HUES64 (cell line): ENCODE measurements around the gene AP1G2.

Experiments used
- H3K27ac ChIP-seq: 2 replicates; pipeline ENCODE4 v1.7.0; 2013; ENCODE audit warnings: low read depth, low read length, inconsistent platforms
- H3K27me3 ChIP-seq: 2 replicates; pipeline ENCODE4 v1.6.1; 2013; ENCODE audit warnings: mild to moderate bottlenecking, low read length; ENCODE audit not compliant: insufficient read depth
- H3K36me3 ChIP-seq: 2 replicates; pipeline ENCODE4 v1.6.1; 2013; ENCODE audit warnings: mild to moderate bottlenecking, low read length; ENCODE audit not compliant: insufficient read depth
- H3K4me1 ChIP-seq: 2 replicates; pipeline ENCODE4 v1.6.1; 2013; ENCODE audit warnings: mild to moderate bottlenecking, low read length, moderate library complexity; ENCODE audit not compliant: insufficient read depth
- H3K4me3 ChIP-seq: 2 replicates; pipeline ENCODE4 v1.5.1; 2013; ENCODE audit warnings: mild to moderate bottlenecking, low read length, moderate library complexity
- H3K9ac ChIP-seq: 2 replicates; pipeline ENCODE4 v1.6.1; 2013; ENCODE audit warnings: mild to moderate bottlenecking, low read depth, low read length
- H3K9me3 ChIP-seq: 2 replicates; pipeline ENCODE4 v1.6.1; 2013; ENCODE audit warnings: low read depth, low read length; ENCODE audit not compliant: insufficient read depth
- WGBS: fragments of 150-250, 120-280 bp; methylation state at CpG from one replicate; pipeline ENCODE4 v1.1.7; 2013; ENCODE audit warnings: missing lambda C conversion rate; 5-methylcytosine and 5-hydroxymethylcytosine counted together

Gene AP1G2

DNA sequence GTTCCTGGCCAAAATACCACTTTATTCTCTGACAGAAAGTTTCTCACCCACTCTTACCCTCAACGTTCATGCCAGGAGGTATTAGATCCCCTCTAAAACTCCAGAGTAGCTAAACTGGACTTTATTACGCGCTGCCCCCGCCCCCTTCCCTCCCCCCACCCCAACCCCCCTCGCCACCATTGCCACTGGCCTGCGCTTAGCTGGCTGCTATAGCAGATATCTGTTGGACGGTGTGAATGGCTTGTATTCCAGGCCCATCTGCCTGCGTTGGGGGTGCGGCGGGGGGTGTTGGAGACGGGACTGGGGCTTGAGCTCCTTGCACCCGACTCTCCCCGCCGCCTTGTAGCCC, 12.1 kb downstream of the AP1G2 start:
- no peak overlapping the region; the same call in 1 of the 2 replicates for H3K27ac ChIP-seq
- H3K27me3 ChIP-seq = no peaks in the 10 kb centered on the region
- peaks cover 13% of the 10 kb centered on the region for H3K4me1 ChIP-seq
- peaks cover 26% of the 10 kb centered on the region for H3K36me3 ChIP-seq
- H3K4me3 ChIP-seq = peak overlapping the region; percentile 88
- H3K9me3 ChIP-seq = no peaks in the 10 kb centered on the region
- 5% methylated on average over 10 of the region's 14 CpGs for WGBS
- H3K9ac ChIP-seq = peak overlapping the region; percentile 92; the same call in 1 of the 2 replicates

DNA sequence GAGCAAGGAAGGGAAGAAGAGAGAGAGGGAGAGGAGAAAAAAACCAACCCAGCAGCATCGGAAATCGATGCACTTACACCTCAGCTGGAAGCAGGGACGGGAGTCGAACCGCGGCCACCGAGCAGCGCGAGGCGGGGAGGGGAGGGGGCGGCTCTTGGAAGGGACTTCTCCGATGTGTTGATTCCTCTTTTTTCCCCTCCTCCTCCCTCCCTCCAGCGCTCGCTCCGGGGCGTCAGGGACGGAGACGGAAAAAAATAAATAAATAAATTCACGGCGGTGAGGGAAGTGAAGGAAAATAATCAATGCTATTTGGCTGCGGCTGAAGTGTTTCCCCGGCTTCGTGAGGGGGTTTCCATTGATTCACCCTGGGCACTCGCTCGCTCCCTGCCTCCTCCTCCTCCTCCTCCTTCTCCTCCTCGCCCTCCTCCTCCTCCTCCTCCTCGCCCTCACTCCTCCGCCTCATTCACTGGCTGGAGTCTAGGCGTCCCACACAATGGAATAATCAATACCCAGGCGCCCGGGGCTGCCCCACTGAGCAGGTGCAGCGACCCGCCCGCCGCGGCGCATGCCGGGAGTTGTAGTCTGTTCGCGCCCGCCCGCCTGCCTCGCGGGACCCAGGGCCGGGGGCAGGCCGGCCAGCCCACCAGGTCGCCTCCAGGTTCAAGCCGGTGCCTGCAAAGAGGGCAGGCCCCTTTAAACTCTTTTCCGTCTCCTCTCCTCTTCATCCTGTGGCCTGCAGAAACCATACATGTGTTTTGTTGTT, 16.1 kb downstream of the AP1G2 start, which contains the start of gene ZFHX2:
Gene ZFHX2 (minus strand): TSS at position 500 of the 763 bp plus-strand sequence. CDS start 16,440 bp downstream, outside the sequence.
- peak within 1 kb of the TSS; percentile 75 for H3K9ac ChIP-seq
- H3K9me3 ChIP-seq = no peaks in the 10 kb centered on the region
- H3K36me3 ChIP-seq = no peaks in the 10 kb centered on the region
- peaks cover 47% of the 10 kb centered on the region for H3K4me1 ChIP-seq
- under 1% methylated on average over 44 of the region's 49 CpGs for WGBS
- peak within 1 kb of the TSS; percentile 72 for H3K4me3 ChIP-seq
- peak within 1 kb of the TSS; percentile 87 for H3K27ac ChIP-seq
- H3K27me3 ChIP-seq = no peaks in the 10 kb centered on the region

DNA sequence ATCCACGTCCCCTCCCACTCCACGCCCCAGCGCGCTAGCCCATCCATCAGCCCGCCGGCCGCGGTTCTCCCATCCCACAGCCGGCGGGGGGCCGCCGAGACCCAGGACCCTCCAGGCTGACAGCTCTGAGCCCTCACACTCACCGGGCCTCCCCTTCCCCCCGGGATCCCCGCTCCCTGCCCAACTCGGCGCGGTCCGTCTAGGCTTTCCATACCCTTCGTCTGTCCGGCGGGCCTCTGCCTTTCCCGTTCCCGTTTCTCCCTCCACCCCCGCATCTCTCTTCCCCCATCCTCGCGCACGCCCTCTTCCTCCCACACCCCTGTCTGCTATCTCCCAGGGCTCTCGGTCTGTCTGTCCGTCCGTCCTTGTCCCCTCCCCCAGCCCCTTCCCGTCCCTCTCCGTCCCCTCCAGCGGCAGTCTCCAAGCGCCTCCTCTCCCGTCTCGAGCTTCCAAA, 16.8 kb downstream of the AP1G2 start:
- Histone ChIP-seq H3K27ac (peak overlapping the region; percentile 87), H3K9ac (peak overlapping the region; percentile 75), H3K9me3 (no peaks in the 10 kb centered on the region), H3K4me1 (peaks cover 53% of the 10 kb centered on the region), H3K4me3 (peak overlapping the region; percentile 72), H3K36me3 (no peaks in the 10 kb centered on the region), H3K27me3 (no peaks in the 10 kb centered on the region)
- WGBS = under 1% methylated on average over 32 of the region's 37 CpGs

DNA sequence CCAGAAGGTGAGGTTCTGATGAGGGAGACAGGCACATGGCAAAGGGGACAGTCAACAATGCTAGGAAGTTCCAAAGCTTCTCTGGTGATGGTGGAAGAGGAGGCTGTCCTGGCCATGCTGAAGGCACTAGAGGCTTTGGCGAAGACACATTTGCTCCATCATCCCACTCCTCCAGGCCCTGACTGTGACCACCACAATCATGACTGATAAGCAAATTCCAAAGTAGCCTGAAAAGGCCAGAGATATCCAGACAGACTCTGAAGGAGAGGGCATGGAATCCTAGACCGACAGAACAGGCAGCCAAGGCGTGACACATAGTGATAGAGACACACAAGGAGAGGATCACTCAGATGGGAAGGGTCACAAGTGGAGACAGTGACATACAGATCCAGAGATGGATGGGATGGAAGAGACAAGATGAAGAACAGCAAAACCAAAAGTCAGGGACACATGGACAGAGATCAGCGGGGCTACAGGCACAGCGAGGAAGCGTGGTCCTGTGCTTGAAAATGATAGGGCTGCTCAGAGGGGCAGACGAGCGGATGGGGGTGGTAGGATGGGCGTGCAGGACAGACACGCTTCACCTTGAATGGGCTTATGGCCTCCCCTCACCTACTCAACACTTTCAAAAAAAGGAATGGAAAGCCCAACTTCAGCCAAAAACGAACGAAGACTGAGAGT, 17.3 kb downstream of the AP1G2 start:
- Histone ChIP-seq H3K27me3 (no peaks in the 10 kb centered on the region), H3K4me1 (peaks cover 57% of the 10 kb centered on the region), H3K9me3 (no peaks in the 10 kb centered on the region), H3K9ac (peak overlapping the region; percentile 75), H3K27ac (peak overlapping the region; percentile 87; the same call in 1 of the 2 replicates), H3K4me3 (peak overlapping the region; percentile 72), H3K36me3 (no peaks in the 10 kb centered on the region)
- 10% methylated on average over 12 of the region's 12 CpGs for WGBS

DNA sequence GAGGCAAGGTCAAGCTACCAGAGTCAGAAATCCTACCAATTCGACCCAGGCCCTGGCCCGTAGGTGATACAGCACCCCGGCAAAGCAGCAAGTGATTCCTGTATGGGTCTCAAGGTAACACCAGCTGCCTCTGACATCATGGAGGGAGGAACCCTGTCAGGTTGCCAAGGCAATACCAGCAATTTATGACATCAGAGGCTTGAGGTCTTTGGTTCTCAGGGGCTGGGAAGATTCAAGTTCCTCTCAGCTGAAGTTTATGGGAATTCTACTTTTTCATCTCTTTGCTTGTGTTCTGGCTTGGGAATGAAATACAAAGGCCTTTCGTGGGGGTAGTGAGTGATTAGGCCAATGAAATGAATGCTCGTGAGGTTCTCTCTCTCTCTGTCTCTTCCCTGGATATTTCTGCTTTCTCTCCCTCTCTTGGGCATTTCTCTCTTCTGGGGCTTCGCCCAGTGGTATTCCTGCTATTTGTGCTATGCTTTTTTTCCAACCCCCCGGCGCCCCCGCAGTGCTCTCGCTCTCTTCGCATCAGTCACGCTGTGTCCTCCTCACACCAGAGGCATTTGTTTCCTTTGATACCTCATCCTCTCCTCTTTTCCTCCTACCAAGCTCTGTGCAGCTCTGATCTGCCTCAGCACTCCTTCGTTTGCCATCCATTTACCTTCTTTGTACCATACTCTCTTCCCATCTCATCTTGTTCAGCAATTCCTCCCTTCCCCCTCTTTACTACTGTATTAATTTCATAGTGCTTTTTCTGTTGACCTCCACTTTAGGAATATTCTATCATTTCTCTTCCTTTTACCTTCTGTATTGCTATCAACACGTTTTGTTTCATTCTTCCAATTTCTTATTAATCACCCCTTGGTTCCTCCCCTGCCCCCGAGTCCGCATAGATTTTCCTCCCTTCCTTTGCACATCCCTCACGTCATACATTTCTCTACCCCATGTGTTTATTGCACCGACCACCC, 19.0 kb downstream of the AP1G2 start:
- peak overlapping the region; percentile 54 for H3K9ac ChIP-seq
- H3K27me3 ChIP-seq = no peaks in the 10 kb centered on the region
- peaks cover 67% of the 10 kb centered on the region for H3K4me1 ChIP-seq
- peak overlapping the region; percentile 72 for H3K4me3 ChIP-seq
- 0 out of 2 replicates have a peak, but pooled peaks cover 2% of the 10 kb centered on the region for H3K36me3 ChIP-seq
- 28% methylated on average over 18 of the region's 18 CpGs for WGBS
- no peaks in the 10 kb centered on the region for H3K9me3 ChIP-seq
- H3K27ac ChIP-seq = peak overlapping the region; percentile 90

DNA sequence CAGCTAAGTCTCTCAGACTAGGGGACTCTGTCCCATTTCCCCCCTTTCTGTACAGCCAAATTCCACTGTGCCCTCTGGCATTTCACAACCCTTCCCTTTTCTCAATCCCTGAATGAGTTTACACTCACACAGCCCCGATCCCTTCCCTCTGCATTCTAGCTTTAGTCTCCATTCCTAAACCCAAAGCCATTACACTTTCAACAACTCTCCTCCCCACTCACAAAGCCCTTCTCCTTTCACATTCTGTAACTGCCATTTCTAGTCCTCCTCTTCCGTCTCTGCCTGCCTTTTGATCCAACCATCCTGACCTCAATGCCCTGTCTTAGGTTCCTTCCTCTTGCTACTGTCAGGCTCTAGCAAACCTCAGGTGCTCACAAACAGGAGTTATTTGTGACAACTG, 19.7 kb downstream of the AP1G2 start:
- Histone ChIP-seq H3K9me3 (no peaks in the 10 kb centered on the region), H3K27me3 (no peaks in the 10 kb centered on the region), H3K9ac (peak overlapping the region; percentile 54; the same call in 1 of the 2 replicates), H3K4me1 (peaks cover 67% of the 10 kb centered on the region), H3K27ac (peak overlapping the region; percentile 90), H3K4me3 (no peak overlapping the region), H3K36me3 (peaks cover 9% of the 10 kb centered on the region; the same call in 1 of the 2 replicates)
- 53% methylated on average over 2 of the region's 2 CpGs for WGBS

DNA sequence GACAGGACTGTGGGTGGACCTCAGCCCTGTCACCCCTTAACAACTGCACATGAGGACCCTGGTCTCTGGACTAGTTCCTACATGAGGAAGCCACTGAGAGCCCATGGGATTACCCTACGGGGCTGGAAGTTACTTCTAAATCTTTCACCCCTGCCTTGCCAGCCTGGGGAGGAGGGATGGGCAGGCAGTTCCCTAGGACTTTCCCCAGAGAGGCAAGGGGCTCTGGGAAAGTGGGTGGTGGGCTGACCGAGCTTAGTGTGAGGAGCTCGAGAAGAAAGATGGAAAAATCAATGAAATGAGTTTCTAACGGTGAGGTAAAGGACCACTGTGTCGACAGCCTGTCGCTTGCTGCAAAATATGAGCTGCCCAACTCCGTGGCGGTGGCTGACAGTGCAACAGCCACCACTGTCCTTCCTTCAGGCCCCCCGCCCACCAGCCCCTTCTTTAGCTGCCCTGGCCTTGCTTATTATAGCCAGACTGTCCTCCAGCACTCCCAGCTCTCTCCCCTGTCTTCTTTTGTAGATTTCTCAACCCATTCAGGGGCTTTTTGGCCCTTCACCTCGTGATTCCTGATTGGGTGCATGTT, 21.0 kb downstream of the AP1G2 start:
- Histone ChIP-seq H3K4me3 (no peak overlapping the region), H3K36me3 (peaks cover 16% of the 10 kb centered on the region; the same call in 1 of the 2 replicates), H3K9me3 (no peaks in the 10 kb centered on the region), H3K27ac (no peak overlapping the region; the same call in 1 of the 2 replicates), H3K27me3 (no peaks in the 10 kb centered on the region), H3K4me1 (peaks cover 63% of the 10 kb centered on the region), H3K9ac (no peak overlapping the region)
- WGBS = 81% methylated on average over 10 of the region's 10 CpGs

DNA sequence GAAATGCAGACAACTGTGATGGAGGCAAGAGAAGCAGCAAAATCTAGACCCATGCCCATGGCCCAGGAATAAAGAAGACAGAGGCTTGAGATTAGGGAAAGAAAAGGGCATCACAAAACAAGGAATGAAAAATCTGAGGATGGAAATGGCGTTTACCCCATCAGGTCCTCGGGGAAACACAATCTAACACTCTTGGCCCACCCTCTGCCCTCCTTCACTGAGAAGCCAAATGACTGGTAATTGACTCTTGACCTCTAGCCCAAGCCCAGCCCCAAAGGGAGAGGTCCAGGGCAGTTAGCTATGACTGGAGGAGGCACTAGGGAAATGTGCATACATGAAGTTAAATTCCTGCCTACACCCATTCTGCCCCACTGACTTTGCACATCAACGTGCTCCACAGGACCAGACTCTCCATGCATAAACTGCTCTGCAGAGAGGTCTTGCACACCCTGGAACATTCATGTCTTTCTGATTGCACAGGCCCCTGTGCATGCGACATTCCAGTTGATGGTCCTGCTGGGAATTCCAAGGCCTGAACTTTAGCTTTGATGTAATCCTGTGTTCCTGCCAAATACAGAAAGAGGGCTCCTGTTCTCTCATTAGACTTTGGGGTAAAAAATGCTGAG, 21.7 kb downstream of the AP1G2 start:
- Histone ChIP-seq H3K9ac (no peak overlapping the region), H3K36me3 (peaks cover 16% of the 10 kb centered on the region; the same call in 1 of the 2 replicates), H3K4me3 (peak overlapping the region; percentile 23; the same call in 1 of the 2 replicates), H3K9me3 (no peaks in the 10 kb centered on the region), H3K27me3 (no peaks in the 10 kb centered on the region), H3K4me1 (peaks cover 63% of the 10 kb centered on the region), H3K27ac (peak overlapping the region; percentile 88)
- WGBS = 75% methylated on average over 4 of the region's 4 CpGs

DNA sequence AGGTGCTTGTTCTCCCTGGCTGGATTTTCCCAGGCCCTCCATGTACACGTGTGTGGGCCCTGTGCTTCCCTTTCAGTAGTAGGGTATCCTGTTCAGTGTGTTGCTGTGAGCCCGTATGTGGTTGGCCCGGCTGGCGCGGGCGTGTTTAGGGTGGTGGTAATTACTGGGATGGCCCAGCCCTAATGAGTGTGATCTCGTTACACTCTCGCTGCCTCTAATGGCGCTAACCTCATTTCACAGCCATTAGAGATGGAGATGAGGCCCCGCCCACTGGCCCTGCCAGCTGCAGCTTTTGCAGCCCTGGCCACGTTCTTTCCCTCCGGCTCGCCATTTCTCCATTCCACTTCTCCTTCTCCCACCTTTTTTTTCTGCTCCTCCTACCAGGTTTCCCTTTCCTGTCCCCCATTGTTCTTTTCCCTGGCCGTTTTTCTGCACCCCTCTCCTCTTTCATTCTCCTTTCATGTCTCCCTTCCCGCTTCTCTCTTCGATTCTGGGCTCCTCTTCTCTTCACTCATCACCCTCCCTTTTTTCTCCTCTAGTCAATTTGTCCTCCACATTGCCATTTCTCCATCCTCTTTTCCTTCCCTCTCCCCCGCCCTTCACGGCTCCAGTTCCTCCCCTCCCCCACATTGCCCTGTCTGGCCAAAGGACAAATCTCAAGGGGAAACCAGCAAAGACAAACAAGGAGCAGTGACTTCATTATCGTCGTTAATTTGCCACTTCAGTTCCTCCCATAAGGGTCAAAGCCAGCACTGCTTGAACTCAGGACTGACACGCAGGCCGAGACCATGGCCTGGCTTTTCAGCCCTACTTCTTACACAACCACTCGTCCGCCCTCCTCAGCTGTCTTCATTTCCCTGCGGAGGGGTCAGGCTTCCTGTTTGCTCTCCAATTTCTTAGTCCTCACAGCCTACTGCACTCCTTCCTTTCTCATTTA, 22.8 kb downstream of the AP1G2 start:
- Histone ChIP-seq H3K36me3 (peaks cover 16% of the 10 kb centered on the region; the same call in 1 of the 2 replicates), H3K4me1 (peaks cover 57% of the 10 kb centered on the region), H3K27ac (peak overlapping the region; percentile 88), H3K27me3 (no peaks in the 10 kb centered on the region), H3K9ac (peak overlapping the region; percentile 43), H3K4me3 (peak overlapping the region; percentile 23), H3K9me3 (no peaks in the 10 kb centered on the region)
- WGBS = 17% methylated on average over 25 of the region's 25 CpGs
